SK-N-SH (cell line): ENCODE results near the gene COL23A1.

Experiments used
- CHD2 ChIP-seq: fragments of 150-350 bp; IDR thresholded peaks from 2 replicates; pipeline ENCODE4 v1.6.1; 2018; ENCODE audit warnings: low read length; ENCODE audit not compliant: partially characterized antibody
- EP300 ChIP-seq, 2 experiments: IDR thresholded peaks; 2 replicates each; pipeline versions ENCODE4 v1.4.0 to v1.6.1; 2012; ENCODE audit warnings: borderline replicate concordance in 1 of 2, low read depth in 1 of 2, low read length in 1 of 2
- FOXJ3 ChIP-seq: sonication (generic); formaldehyde crosslinking; IDR thresholded peaks from 2 replicates; pipeline ENCODE4 v1.5.1; 2020; ENCODE audit warnings: mild to moderate bottlenecking, missing genetic modification reagents
- MEF2A ChIP-seq: IDR thresholded peaks from 2 replicates; pipeline ENCODE4 v1.4.0; 2012; ENCODE audit warnings: low read depth, borderline replicate concordance
- RCOR1 ChIP-seq: fragments of 150-350 bp; IDR thresholded peaks from 2 replicates; pipeline ENCODE4 v1.6.1; 2017; ENCODE audit warnings: antibody characterized with exemption, low read length
- RFX5 ChIP-seq: IDR thresholded peaks from 2 replicates; pipeline ENCODE4 v1.6.1; 2012; ENCODE audit warnings: mild to moderate bottlenecking, improper control_type of control experiment, low read length
- SIN3A ChIP-seq: IDR thresholded peaks from 2 replicates; pipeline ENCODE4 v1.6.1; 2012; ENCODE audit warnings: low read depth, mild to moderate bottlenecking, low read length, moderate library complexity, borderline replicate concordance
- SMC3 ChIP-seq: IDR thresholded peaks from 2 replicates; pipeline ENCODE4 v1.6.1; 2012; ENCODE audit warnings: low read depth, low read length, improper control_type of control experiment
- YY1 ChIP-seq: IDR thresholded peaks from 2 replicates; pipeline ENCODE4 v1.4.0; 2012; ENCODE audit warnings: low read depth, mild to moderate bottlenecking
- TF ChIP-seq, protein P1 (sequence below): fragments of 200-600 bp; sonication (generic); IDR thresholded peaks from 2 replicates; pipeline ENCODE4 v1.6.1; 2017; ENCODE audit warnings: antibody characterized with exemption, mild to moderate bottlenecking, moderate library complexity
- TF ChIP-seq, protein P2 (sequence below): IDR thresholded peaks from 2 replicates; pipeline ENCODE4 v1.6.1; 2012; ENCODE audit warnings: mild to moderate bottlenecking, low read depth, low read length, moderate library complexity
- TF ChIP-seq, protein P3 (sequence below): fragments of 150-350 bp; IDR thresholded peaks from 2 replicates; pipeline ENCODE4 v1.6.1; 2017; ENCODE audit warnings: antibody characterized with exemption, low read length, low read depth, borderline replicate concordance

- TF ChIP-seq EP300 (IDR thresholded peaks at IDR 0.05; ENCODE audit: borderline replicate concordance in 1 of 2, low read depth in 1 of 2, low read length in 1 of 2) (no peak), SMC3 (peak; percentile 40; the same call in 1 of the 2 replicates), RCOR1 (no peak), SIN3A (no peak), FOXJ3 (CRISPR knock-in tag) (no peak), MEF2A (no peak), CHD2 (peak; percentile 38), RFX5 (no peak), YY1 (no peak)
- TF ChIP-seq, protein P1, sequence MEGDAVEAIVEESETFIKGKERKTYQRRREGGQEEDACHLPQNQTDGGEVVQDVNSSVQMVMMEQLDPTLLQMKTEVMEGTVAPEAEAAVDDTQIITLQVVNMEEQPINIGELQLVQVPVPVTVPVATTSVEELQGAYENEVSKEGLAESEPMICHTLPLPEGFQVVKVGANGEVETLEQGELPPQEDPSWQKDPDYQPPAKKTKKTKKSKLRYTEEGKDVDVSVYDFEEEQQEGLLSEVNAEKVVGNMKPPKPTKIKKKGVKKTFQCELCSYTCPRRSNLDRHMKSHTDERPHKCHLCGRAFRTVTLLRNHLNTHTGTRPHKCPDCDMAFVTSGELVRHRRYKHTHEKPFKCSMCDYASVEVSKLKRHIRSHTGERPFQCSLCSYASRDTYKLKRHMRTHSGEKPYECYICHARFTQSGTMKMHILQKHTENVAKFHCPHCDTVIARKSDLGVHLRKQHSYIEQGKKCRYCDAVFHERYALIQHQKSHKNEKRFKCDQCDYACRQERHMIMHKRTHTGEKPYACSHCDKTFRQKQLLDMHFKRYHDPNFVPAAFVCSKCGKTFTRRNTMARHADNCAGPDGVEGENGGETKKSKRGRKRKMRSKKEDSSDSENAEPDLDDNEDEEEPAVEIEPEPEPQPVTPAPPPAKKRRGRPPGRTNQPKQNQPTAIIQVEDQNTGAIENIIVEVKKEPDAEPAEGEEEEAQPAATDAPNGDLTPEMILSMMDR = peak; percentile 35; the same call in 1 of the 2 replicates
- TF ChIP-seq, protein P2, sequence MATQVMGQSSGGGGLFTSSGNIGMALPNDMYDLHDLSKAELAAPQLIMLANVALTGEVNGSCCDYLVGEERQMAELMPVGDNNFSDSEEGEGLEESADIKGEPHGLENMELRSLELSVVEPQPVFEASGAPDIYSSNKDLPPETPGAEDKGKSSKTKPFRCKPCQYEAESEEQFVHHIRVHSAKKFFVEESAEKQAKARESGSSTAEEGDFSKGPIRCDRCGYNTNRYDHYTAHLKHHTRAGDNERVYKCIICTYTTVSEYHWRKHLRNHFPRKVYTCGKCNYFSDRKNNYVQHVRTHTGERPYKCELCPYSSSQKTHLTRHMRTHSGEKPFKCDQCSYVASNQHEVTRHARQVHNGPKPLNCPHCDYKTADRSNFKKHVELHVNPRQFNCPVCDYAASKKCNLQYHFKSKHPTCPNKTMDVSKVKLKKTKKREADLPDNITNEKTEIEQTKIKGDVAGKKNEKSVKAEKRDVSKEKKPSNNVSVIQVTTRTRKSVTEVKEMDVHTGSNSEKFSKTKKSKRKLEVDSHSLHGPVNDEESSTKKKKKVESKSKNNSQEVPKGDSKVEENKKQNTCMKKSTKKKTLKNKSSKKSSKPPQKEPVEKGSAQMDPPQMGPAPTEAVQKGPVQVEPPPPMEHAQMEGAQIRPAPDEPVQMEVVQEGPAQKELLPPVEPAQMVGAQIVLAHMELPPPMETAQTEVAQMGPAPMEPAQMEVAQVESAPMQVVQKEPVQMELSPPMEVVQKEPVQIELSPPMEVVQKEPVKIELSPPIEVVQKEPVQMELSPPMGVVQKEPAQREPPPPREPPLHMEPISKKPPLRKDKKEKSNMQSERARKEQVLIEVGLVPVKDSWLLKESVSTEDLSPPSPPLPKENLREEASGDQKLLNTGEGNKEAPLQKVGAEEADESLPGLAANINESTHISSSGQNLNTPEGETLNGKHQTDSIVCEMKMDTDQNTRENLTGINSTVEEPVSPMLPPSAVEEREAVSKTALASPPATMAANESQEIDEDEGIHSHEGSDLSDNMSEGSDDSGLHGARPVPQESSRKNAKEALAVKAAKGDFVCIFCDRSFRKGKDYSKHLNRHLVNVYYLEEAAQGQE = no peak
- TF ChIP-seq, protein P3, sequence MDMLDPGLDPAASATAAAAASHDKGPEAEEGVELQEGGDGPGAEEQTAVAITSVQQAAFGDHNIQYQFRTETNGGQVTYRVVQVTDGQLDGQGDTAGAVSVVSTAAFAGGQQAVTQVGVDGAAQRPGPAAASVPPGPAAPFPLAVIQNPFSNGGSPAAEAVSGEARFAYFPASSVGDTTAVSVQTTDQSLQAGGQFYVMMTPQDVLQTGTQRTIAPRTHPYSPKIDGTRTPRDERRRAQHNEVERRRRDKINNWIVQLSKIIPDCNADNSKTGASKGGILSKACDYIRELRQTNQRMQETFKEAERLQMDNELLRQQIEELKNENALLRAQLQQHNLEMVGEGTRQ = no peak
Measured at GRCh38 chr5:178461004-178461730, 129.0 kb downstream of the COL23A1 start.
